GM23248 (cell line): ENCODE results near the gene LCORL. TPM values are rescaled to one million over a fixed set of nuclear protein-coding genes. Genes with fewer than 3 reads are reported as not detected.

Experiments used
- DNase-seq: peaks from one replicate; pipeline ENCODE4 v3.0.0-alpha.2; 2015
- H2AFZ ChIP-seq: fragments of 200-600 bp; sonication (generic); 2 replicates; pipeline ENCODE4 v1.6.1; 2016; ENCODE audit warnings: antibody characterized with exemption
- H3F3A ChIP-seq: fragments of 200-600 bp; sonication (generic); 2 replicates; pipeline ENCODE4 v1.6.1; 2016; ENCODE audit warnings: mild to moderate bottlenecking, antibody characterized with exemption, mixed run types; ENCODE audit not compliant: insufficient read depth
- H3K27ac ChIP-seq: fragments of 200-600 bp; sonication (generic); 2 replicates; pipeline ENCODE4 v1.5.1; 2016; ENCODE audit warnings: mild to moderate bottlenecking
- H3K27me3 ChIP-seq: fragments of 200-600 bp; sonication (generic); replicated peaks from 2 replicates; pipeline ENCODE4 v1.6.1; 2016; ENCODE audit warnings: mild to moderate bottlenecking; ENCODE audit not compliant: insufficient read depth
- H3K36me3 ChIP-seq: fragments of 200-600 bp; sonication (generic); 2 replicates; pipeline ENCODE4 v1.6.1; 2016; ENCODE audit warnings: low read depth, mild to moderate bottlenecking
- H3K4me1 ChIP-seq: fragments of 200-600 bp; sonication (generic); 2 replicates; pipeline ENCODE4 v1.6.1; 2016; ENCODE audit warnings: mild to moderate bottlenecking; ENCODE audit not compliant: insufficient read depth
- H3K4me2 ChIP-seq: fragments of 200-600 bp; sonication (generic); one replicate; pipeline ENCODE4 v1.6.1; 2016; ENCODE audit warnings: mild to moderate bottlenecking; ENCODE audit not compliant: unreplicated experiment
- H3K4me3 ChIP-seq: fragments of 200-600 bp; sonication (generic); 2 replicates; pipeline ENCODE4 v1.5.1; 2016; ENCODE audit warnings: mild to moderate bottlenecking
- H3K79me2 ChIP-seq: fragments of 200-600 bp; sonication (generic); 2 replicates; pipeline ENCODE4 v1.6.1; 2016; ENCODE audit warnings: mild to moderate bottlenecking; ENCODE audit not compliant: insufficient read depth
- H3K9ac ChIP-seq: fragments of 200-600 bp; sonication (generic); 2 replicates; pipeline ENCODE4 v1.6.1; 2016; ENCODE audit warnings: mild to moderate bottlenecking
- H3K9me2 ChIP-seq: fragments of 200-600 bp; sonication (generic); 2 replicates; pipeline ENCODE4 v1.6.1; 2016; ENCODE audit warnings: mixed run types, mild to moderate bottlenecking, moderate library complexity; ENCODE audit not compliant: insufficient read depth
- H3K9me3 ChIP-seq: fragments of 200-600 bp; sonication (generic); one replicate; pipeline ENCODE4 v1.6.1; 2017; ENCODE audit warnings: low read depth
- H4K20me1 ChIP-seq: fragments of 200-600 bp; sonication (generic); 2 replicates; pipeline ENCODE4 v1.6.0; 2016; ENCODE audit not compliant: insufficient read depth
- EZH2 ChIP-seq: fragments of 200-600 bp; sonication (generic); IDR thresholded peaks from 2 replicates; pipeline ENCODE4 v1.6.1; 2018; ENCODE audit warnings: antibody characterized with exemption, mild to moderate bottlenecking; ENCODE audit not compliant: insufficient read depth, poor library complexity, severe bottlenecking
- EZH2phosphoT487 ChIP-seq: fragments of 200-600 bp; sonication (generic); IDR thresholded peaks from 2 replicates; pipeline ENCODE4 v1.6.1; 2018; ENCODE audit warnings: antibody characterized with exemption, moderate library complexity, mild to moderate bottlenecking, low read depth; ENCODE audit not compliant: insufficient read depth
- WGBS, 2 experiments: methylation state at CpG; one replicate each; pipeline ENCODE4 v1.1.6; 2015 to 2017; ENCODE audit warnings: low lambda C conversion rate in 2 of 2, low coverage in 1 of 2; ENCODE audit errors: missing lambda C conversion rate in 2 of 2; 5-methylcytosine and 5-hydroxymethylcytosine counted together
- in situ Hi-C: fragments of 300-500 bp; cut with MboI; formaldehyde crosslinking; loops from 2 replicates; pipeline ENCODE4 v1.15.0; 2020
- polyA plus RNA-seq: library from polyadenylated mRNA; unstranded; fragments of >200 nt; fragmentation: Nextera tagmentation; extraction: Ambion mirVana; gene quantifications from 2 replicates; pipeline ENCODE4 v1.2.1, GENCODE V29; 2016
- total RNA-seq: library from RNA; depleted of rRNA; stranded (reverse); fragments of >200 nt; shearing (Covaris generic); gene quantifications from 2 replicates; pipeline ENCODE4 v1.2.3, GENCODE V29; 2014

Gene LCORL
- total and polyA plus RNA-seq, 2 experiments from 2014 or later, result 5.0 to 6.2 TPM

- peak; percentile 40 for DNase-seq
- Histone ChIP-seq H3K36me3 (0 out of 2 replicates have a peak, but pooled peaks cover 6% of the 10 kb centered on the region), H3F3A (no peaks in the 10 kb centered on the region), H3K9me2 (no peaks in the 10 kb centered on the region), H3K79me2 (no peaks in the 10 kb centered on the region), H3K4me3 (no peak overlapping the region), H3K9ac (no peak overlapping the region), H2AFZ (no peak overlapping the region), H4K20me1 (no peaks in the 10 kb centered on the region), H3K4me1 (peaks cover 10% of the 10 kb centered on the region), H3K4me2 (no peak overlapping the region), H3K9me3 (no peaks in the 10 kb centered on the region), H3K27me3 (no peaks in the 10 kb centered on the region), H3K27ac (no peak overlapping the region)
- 96 to 100% methylated on average over 1 of the region's 1 CpG for WGBS, 2 experiments
- no peak for TF ChIP-seq EZH2
- TF ChIP-seq EZH2phosphoT487, result no peak
- in situ Hi-C loops, result no loop called here
Measured at GRCh38 chr4:17957688-17958087, 63.9 kb downstream of the LCORL start.

GRCh38 chr4:17956245-17956644, 65.3 kb downstream of the LCORL start:
- H3K9ac ChIP-seq, result no peak overlapping the region
- no peak for TF ChIP-seq EZH2phosphoT487
- TF ChIP-seq EZH2, result no peak
- 0 out of 2 replicates have a peak, but pooled peaks cover 3% of the 10 kb centered on the region for H3K36me3 ChIP-seq
- H4K20me1 ChIP-seq, result no peaks in the 10 kb centered on the region
- no peak overlapping the region for H3K27ac ChIP-seq
- 96 to 98% methylated on average over 4 of the region's 4 CpGs for WGBS, 2 experiments
- no peaks in the 10 kb centered on the region for H3K9me2 ChIP-seq
- H3K4me2 ChIP-seq, result no peak overlapping the region
- no peaks in the 10 kb centered on the region for H3K9me3 ChIP-seq
- no peaks in the 10 kb centered on the region for H3K27me3 ChIP-seq
- no peaks in the 10 kb centered on the region for H3F3A ChIP-seq
- DNase-seq, result no peak
- H3K79me2 ChIP-seq, result no peaks in the 10 kb centered on the region
- no peak overlapping the region for H3K4me3 ChIP-seq
- in situ Hi-C loops, result no loop called here
- H2AFZ ChIP-seq, result no peak overlapping the region
- H3K4me1 ChIP-seq, result peaks cover 10% of the 10 kb centered on the region

DNA sequence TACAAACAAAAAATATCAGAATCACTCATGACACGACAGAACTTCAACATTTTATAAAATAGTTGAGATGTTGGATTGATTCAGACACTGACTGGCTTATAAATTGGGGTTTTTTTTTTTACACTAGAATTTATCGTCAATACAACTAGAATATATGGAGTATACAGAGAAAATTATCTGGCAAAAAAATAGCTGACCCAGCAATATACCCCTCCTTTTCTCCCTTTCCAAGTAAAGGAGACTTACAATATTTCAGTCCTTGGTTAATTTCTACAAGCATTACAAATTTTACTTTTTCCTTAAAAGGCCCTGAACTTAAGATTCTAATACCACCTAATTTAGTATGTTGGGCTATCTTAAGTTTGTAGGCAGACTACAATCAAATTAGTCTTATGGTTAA, 76.3 kb downstream of the LCORL start:
- H3K79me2 ChIP-seq, result no peaks in the 10 kb centered on the region; the same call in 1 of the 2 replicates
- H3K4me2 ChIP-seq, result no peak overlapping the region
- H3K27ac ChIP-seq, result no peak overlapping the region
- H4K20me1 ChIP-seq, result no peaks in the 10 kb centered on the region
- DNase-seq, result no peak
- H3K4me3 ChIP-seq, result no peak overlapping the region
- H3K9me2 ChIP-seq, result no peaks in the 10 kb centered on the region
- WGBS, 2 experiments, result 98% methylated on average over 2 of the region's 2 CpGs
- no peaks in the 10 kb centered on the region for H3K36me3 ChIP-seq
- H3K4me1 ChIP-seq, result no peaks in the 10 kb centered on the region
- no peaks in the 10 kb centered on the region for H3F3A ChIP-seq
- H3K9me3 ChIP-seq, result no peaks in the 10 kb centered on the region
- no peak overlapping the region for H2AFZ ChIP-seq
- TF ChIP-seq EZH2phosphoT487 (no peak), EZH2 (no peak)
- in situ Hi-C loops, result loop anchor here (25.0 kb wide), 1 partner anchor 642 kb away; no protein-coding TSS in a partner anchor
- H3K27me3 ChIP-seq, result no peaks in the 10 kb centered on the region
- H3K9ac ChIP-seq, result no peak overlapping the region

DNA sequence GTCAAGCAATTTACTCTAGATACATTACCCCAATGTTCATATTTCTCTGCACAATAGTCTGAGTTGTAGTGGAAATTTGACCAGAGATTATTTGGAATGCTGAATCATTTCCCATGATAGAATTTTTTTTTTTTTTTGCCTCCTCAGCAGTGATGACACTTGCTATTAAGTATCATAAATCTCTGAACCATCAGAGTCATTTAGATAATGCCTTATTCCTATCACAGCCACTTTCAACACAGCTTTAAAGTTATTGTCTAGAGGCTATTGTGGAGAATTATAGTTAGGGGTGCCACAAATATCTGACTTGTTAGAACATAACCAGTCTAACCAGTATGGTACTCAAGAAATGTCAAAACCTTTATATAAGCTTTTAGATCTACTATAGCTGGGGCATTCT, 79.8 kb downstream of the LCORL start:
- no peak overlapping the region for H3K4me2 ChIP-seq

DNA sequence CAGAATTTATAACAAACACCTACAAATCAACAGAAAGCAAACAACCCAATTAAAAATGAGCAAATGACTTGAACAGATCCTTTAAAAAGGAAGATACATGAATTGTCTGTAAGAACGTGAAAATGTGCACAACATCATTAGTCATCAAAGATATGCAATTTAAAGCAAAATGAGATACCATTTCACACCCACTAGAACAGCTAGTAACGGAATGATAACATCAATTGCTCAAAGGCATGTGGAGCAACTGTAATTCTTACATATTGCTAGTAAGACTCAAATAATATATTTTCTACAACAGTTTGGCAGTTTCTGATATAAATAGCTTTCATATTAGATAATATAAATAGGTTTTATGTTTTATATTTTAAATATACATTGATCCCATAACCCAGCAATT, 82.5 kb downstream of the LCORL start:
- Histone ChIP-seq H3F3A (no peaks in the 10 kb centered on the region), H3K36me3 (no peaks in the 10 kb centered on the region), H3K27ac (no peak overlapping the region), H3K27me3 (no peaks in the 10 kb centered on the region), H4K20me1 (no peaks in the 10 kb centered on the region), H3K4me2 (no peak overlapping the region), H3K9me3 (no peaks in the 10 kb centered on the region), H3K4me3 (no peak overlapping the region), H3K9ac (no peak overlapping the region), H2AFZ (no peak overlapping the region), H3K79me2 (no peaks in the 10 kb centered on the region; the same call in 1 of the 2 replicates), H3K4me1 (peaks cover 7% of the 10 kb centered on the region; the same call in 1 of the 2 replicates), H3K9me2 (no peaks in the 10 kb centered on the region)
- in situ Hi-C loops, result loop anchor here (25.0 kb wide), 1 partner anchor 648 kb away; no protein-coding TSS in a partner anchor
- WGBS, 2 experiments, result 70 to 75% methylated on average over 2 of the region's 2 CpGs
- TF ChIP-seq EZH2 (no peak), EZH2phosphoT487 (no peak)
- peak; percentile 6 for DNase-seq

More for the DNA sequence above, 79.8 kb downstream of the LCORL start:
- Histone ChIP-seq H3F3A (no peaks in the 10 kb centered on the region), H3K79me2 (no peaks in the 10 kb centered on the region; the same call in 1 of the 2 replicates), H3K27me3 (no peaks in the 10 kb centered on the region), H3K9me2 (no peaks in the 10 kb centered on the region), H2AFZ (no peak overlapping the region), H3K9ac (no peak overlapping the region), H3K27ac (no peak overlapping the region), H3K9me3 (no peaks in the 10 kb centered on the region), H3K4me3 (no peak overlapping the region), H4K20me1 (no peaks in the 10 kb centered on the region), H3K36me3 (no peaks in the 10 kb centered on the region), H3K4me1 (peaks cover 7% of the 10 kb centered on the region; the same call in 1 of the 2 replicates)
- DNase-seq, result peak; percentile 13
- TF ChIP-seq EZH2phosphoT487, result no peak
- TF ChIP-seq EZH2, result no peak
- in situ Hi-C loops, result loop anchor here (25.0 kb wide), 1 partner anchor 646 kb away; no protein-coding TSS in a partner anchor
